HCT116 (cell line): Measurements from ENCODE around the gene HIP1R.

Experiments used
- CEBPB ChIP-seq: IDR thresholded peaks from 2 replicates; pipeline ENCODE4 v1.6.1; 2012; ENCODE audit warnings: low read depth
- ELF1 ChIP-seq: IDR thresholded peaks from 2 replicates; pipeline ENCODE4 v1.6.1; 2012; ENCODE audit warnings: low read depth, borderline replicate concordance
- EZH2phosphoT487 ChIP-seq: fragments of 200-600 bp; IDR thresholded peaks from 2 replicates; pipeline ENCODE4 v1.6.1; 2018; ENCODE audit warnings: antibody characterized with exemption, borderline replicate concordance
- FOSL1 ChIP-seq: IDR thresholded peaks from 2 replicates; pipeline ENCODE4 v1.6.1; 2012; ENCODE audit warnings: low read depth
- JUND ChIP-seq: IDR thresholded peaks from 2 replicates; pipeline ENCODE4 v1.6.1; 2012
- POLR2A ChIP-seq: IDR thresholded peaks from 2 replicates; pipeline ENCODE4 v1.7.0; 2011; ENCODE audit warnings: borderline replicate concordance; ENCODE audit not compliant: insufficient read depth, insufficient read length; ENCODE audit errors: extremely low read depth
- POLR2AphosphoS5 ChIP-seq: IDR thresholded peaks from 2 replicates; pipeline ENCODE4 v1.6.1; 2011; ENCODE audit warnings: mild to moderate bottlenecking, low read depth, low read length, moderate library complexity
- RAD21 ChIP-seq: IDR thresholded peaks from 2 replicates; pipeline ENCODE4 v1.6.1; 2012; ENCODE audit warnings: low read depth, mild to moderate bottlenecking
- YY1 ChIP-seq: IDR thresholded peaks from 2 replicates; pipeline ENCODE4 v1.6.1; 2011; ENCODE audit warnings: low read length, low read depth, moderate library complexity, mild to moderate bottlenecking; ENCODE audit not compliant: insufficient replicate concordance; ENCODE audit errors: extremely low read depth
- ZNF274 ChIP-seq: fragments of 200-500 bp; sonication (Bioruptor generic); IDR thresholded peaks from 2 replicates; pipeline ENCODE4 v1.6.1; 2014; ENCODE audit warnings: mild to moderate bottlenecking, low read depth, low read length, inconsistent platforms
- TF ChIP-seq, protein P1 (sequence below), 3 experiments: fragments of 200-600 bp in 1 of 3; sonication (generic) in 1 of 3; IDR thresholded peaks in 2 of 3; conservative IDR thresholded peaks in 1 of 3; 2 replicates each; pipeline ENCODE4 v1.5.1; 2012 to 2017; ENCODE audit warnings: low read depth in 2 of 3, low read length in 2 of 3, antibody characterized with exemption in 1 of 3, borderline replicate concordance in 1 of 3, control low read depth in 1 of 3, mild to moderate bottlenecking in 1 of 3, mixed read lengths in 1 of 3, mixed run types in 1 of 3, moderate library complexity in 1 of 3; ENCODE audit not compliant: insufficient read depth in 1 of 3

DNA sequence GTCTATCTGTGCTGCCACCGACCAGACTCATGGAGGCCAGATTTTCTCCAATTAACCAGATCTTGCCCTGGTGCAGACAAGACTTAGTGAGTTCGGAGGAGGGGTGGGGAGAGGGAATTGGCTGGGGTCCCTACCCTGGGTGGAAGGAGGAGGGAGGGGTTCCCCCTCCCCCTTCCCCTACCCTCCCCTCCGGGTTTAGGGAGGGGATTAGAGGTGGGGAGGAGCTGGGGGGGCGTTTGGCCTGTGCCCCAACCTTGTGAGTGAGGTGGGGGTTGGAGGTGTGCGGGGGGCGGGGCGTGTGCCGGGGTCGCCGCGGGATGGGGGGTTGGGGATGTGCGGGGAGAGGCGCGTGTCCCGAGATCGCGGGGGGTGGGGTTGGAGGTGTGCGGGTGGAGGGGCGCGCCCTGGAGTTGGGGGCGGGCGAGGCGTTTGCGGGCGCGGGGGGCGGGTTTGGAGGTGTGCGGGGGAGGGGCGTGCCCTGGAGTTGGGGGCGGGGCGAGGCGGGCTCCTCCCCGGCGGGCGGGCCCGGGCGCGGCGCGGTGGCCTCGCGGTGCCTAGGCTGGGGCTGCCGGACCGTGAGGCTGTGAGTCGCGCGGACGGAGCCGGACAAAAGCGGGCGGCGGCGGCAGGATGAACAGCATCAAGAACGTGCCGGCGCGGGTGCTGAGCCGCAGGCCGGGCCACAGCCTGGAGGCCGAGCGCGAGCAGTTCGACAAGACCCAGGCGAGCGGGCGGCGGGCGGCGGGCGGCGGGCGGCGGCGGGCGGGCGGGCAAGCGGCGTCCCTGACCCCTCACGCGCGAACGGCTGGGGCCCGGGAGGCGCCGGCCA lies at the start of gene HIP1R:
- TF ChIP-seq ZNF274 = no peak
- TF ChIP-seq EZH2phosphoT487 = no peak
- TF ChIP-seq RAD21 = no peak
- TF ChIP-seq, protein P1, sequence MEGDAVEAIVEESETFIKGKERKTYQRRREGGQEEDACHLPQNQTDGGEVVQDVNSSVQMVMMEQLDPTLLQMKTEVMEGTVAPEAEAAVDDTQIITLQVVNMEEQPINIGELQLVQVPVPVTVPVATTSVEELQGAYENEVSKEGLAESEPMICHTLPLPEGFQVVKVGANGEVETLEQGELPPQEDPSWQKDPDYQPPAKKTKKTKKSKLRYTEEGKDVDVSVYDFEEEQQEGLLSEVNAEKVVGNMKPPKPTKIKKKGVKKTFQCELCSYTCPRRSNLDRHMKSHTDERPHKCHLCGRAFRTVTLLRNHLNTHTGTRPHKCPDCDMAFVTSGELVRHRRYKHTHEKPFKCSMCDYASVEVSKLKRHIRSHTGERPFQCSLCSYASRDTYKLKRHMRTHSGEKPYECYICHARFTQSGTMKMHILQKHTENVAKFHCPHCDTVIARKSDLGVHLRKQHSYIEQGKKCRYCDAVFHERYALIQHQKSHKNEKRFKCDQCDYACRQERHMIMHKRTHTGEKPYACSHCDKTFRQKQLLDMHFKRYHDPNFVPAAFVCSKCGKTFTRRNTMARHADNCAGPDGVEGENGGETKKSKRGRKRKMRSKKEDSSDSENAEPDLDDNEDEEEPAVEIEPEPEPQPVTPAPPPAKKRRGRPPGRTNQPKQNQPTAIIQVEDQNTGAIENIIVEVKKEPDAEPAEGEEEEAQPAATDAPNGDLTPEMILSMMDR (IDR thresholded peaks at IDR 0.05 in 2 of 3, conservative IDR thresholded peaks at IDR 0.05 in 1 of 3; ENCODE audit: borderline replicate concordance in 1 of 3, insufficient read depth in 1 of 3, low read depth in 2 of 3, low read length in 2 of 3) = no peak
- peak; percentile 58 for TF ChIP-seq POLR2A
- TF ChIP-seq POLR2AphosphoS5 = peak; percentile 87
- no peak for TF ChIP-seq FOSL1
- TF ChIP-seq JUND = no peak
- TF ChIP-seq CEBPB = no peak
- TF ChIP-seq YY1 = no peak
- no peak for TF ChIP-seq ELF1
